Stomach (tissue), 4 donors: ENCODE results near the gene TIAL1.

Source experiments
- CTCF ChIP-seq, 7 experiments: fragments of 450-650 bp in 4 of 7; fragments of 200-600 bp in 3 of 7; sonication (generic) in 3 of 7; IDR thresholded peaks; one replicate each; pipeline ENCODE4 v1.5.1; 2016 to 2019; ENCODE audit warnings: antibody characterized with exemption in 7 of 7, control low read depth in 2 of 7, mild to moderate bottlenecking in 1 of 7
- POLR2A ChIP-seq, 4 donors: fragments of 450-650 bp; IDR thresholded peaks; one replicate each; pipeline ENCODE4 v1.6.1; 2016; ENCODE audit warnings: antibody characterized with exemption in 4 of 4, control low read depth in 2 of 4, mild to moderate bottlenecking in 1 of 4, moderate library complexity in 1 of 4

DNA sequence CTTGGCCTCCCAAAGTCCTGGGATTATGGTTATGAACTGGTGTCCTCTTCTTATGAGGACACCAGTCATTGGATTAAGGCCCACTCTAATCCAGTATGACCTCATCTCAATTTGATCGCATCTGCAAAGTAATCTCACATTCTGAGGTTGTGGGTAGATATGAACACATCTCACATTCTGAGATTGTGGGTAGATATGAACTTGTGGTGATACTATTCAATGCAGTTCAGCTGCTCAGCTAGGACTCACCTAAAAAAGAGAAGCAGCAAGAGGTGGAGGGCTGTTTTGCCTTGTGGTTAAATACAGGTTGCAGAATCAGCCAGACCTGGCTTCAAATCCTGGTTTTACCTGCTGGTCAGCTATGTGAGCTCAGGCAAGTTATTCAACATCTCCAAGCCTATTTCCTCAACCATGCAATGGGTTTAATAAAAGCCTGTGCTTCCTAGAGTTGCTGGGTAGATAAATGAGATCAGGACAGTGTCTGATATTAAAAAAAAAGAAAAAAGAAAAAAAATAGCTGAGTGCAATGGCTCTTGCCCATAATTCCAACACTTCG lies 45.9 kb upstream of the TIAL1 start:
- no peak for TF ChIP-seq CTCF (IDR thresholded peaks at IDR 0.05)
- TF ChIP-seq POLR2A (IDR thresholded peaks at IDR 0.05), result no peak
